HL-60 (cell line): ENCODE measurements around the gene B4GALT1.

ENCODE experiments used
- CTCF ChIP-seq: IDR thresholded peaks from one replicate; pipeline ENCODE4 v1.5.1; 2011; ENCODE audit warnings: low read length, control low read depth, inconsistent platforms; ENCODE audit not compliant: insufficient read depth
- POLR2AphosphoS5 ChIP-seq: IDR thresholded peaks from 2 replicates; pipeline ENCODE4 v1.6.1; 2012; ENCODE audit warnings: low read depth
- REST ChIP-seq: IDR thresholded peaks from 2 replicates; pipeline ENCODE4 v1.6.1; 2012; ENCODE audit warnings: low read depth; ENCODE audit not compliant: insufficient replicate concordance
- SPI1 ChIP-seq: IDR thresholded peaks from 2 replicates; pipeline ENCODE4 v1.6.1; 2012; ENCODE audit warnings: low read depth, mild to moderate bottlenecking, borderline replicate concordance

DNA sequence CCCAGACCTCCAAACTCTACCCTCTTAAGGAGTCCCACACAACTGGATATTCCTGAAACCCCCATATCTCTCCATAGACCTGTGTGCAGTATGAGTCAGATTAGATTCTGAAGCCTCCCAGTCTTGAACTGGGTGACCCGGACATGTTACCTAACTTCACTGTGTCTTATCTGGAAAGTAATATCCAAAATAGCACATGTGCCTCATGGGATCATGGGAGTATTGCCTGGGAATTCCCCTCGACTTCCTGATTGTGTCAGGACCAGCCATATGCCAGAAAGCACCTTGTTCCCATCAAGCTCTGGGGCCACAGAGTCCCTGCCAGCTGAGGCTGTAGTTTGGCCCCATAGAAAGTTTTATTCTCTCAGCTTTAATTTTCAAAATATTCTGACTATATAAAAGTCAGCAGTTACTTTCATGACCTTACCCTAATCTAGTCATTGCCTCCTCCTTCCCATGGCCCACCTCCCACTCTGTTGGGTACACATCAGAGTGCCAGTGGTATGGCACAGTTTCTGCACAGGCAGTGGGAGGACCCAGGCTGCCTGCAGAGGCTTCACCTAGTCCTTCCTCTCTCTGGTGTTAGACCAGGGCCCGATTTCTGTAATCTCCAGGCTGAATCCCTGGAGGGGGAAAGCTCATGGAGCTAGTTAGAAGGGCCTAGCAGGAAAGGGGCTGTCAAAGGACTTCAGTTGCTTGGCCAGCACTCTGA is 19.5 kb upstream of the B4GALT1 start:
- TF ChIP-seq CTCF (no peak), REST (no peak), POLR2AphosphoS5 (no peak), SPI1 (no peak)
